ENCODE data around the gene PPP1R9A.

The PPP1R9A gene

GRCh38 chr7:94907026-94907810 lies at the start of gene PPP1R9A:
Gene PPP1R9A (plus strand): TSS chr7:94907594. CDS start chr7:94910114, 2,520 bp downstream.
- H3K36me3 ChIP-seq (replicated peaks) = no peaks in the 10 kb centered on the region
- in situ Hi-C loops (cut with HindIII; ENCODE audit: low pct_ligation_motif_present, low sequenced_read_pairs) = no loop called here
- H3K27ac ChIP-seq = no peak within 1 kb of the TSS
- H3K27me3 ChIP-seq (replicated peaks) = no peaks in the 10 kb centered on the region
- no peak for DNase-seq
- peak within 1 kb of the TSS; percentile 63 for H3K4me3 ChIP-seq (ENCODE audit: low read depth, low read length)
- TF ChIP-seq CTCF (IDR thresholded peaks at IDR 0.05; ENCODE audit: low read depth, low read length, missing control alignments) = peak; percentile 56

- in situ Hi-C loops (cut with HindIII; ENCODE audit: low pct_ligation_motif_present, low sequenced_read_pairs) = no loop called here
- DNase-seq = no peak
- no peak for TF ChIP-seq CTCF (IDR thresholded peaks at IDR 0.05; ENCODE audit: low read depth, low read length, missing control alignments)
- no peaks in the 10 kb centered on the region for H3K27me3 ChIP-seq (replicated peaks)
- H3K27ac ChIP-seq = no peak overlapping the region
- no peaks in the 10 kb centered on the region for H3K36me3 ChIP-seq (replicated peaks)
- H3K4me3 ChIP-seq (ENCODE audit: low read depth, low read length) = no peak overlapping the region
These were observed 36.3 kb upstream of the PPP1R9A start for GRCh38 chr7:94871132-94871531.

GRCh38 chr7:94873239-94873638 lies 34.2 kb upstream of the PPP1R9A start:
- H3K27ac ChIP-seq = no peak overlapping the region
- no peaks in the 10 kb centered on the region for H3K36me3 ChIP-seq (replicated peaks)
- no peak for DNase-seq
- no peak for TF ChIP-seq CTCF (IDR thresholded peaks at IDR 0.05; ENCODE audit: low read depth, low read length, missing control alignments)
- no peak overlapping the region for H3K4me3 ChIP-seq (ENCODE audit: low read depth, low read length)
- in situ Hi-C loops (cut with HindIII; ENCODE audit: low pct_ligation_motif_present, low sequenced_read_pairs) = no loop called here
- no peaks in the 10 kb centered on the region for H3K27me3 ChIP-seq (replicated peaks)

GRCh38 chr7:94874036-94874785 lies 33.2 kb upstream of the PPP1R9A start:
- DNase-seq = no peak
- Histone ChIP-seq H3K36me3 (replicated peaks) (no peaks in the 10 kb centered on the region), H3K27ac (no peak overlapping the region), H3K4me3 (ENCODE audit: low read depth, low read length) (no peak overlapping the region), H3K27me3 (replicated peaks) (no peaks in the 10 kb centered on the region)
- TF ChIP-seq CTCF (IDR thresholded peaks at IDR 0.05; ENCODE audit: low read depth, low read length, missing control alignments) = no peak
- in situ Hi-C loops (cut with HindIII; ENCODE audit: low pct_ligation_motif_present, low sequenced_read_pairs) = no loop called here

- in situ Hi-C loops (cut with HindIII; ENCODE audit: low pct_ligation_motif_present, low sequenced_read_pairs) = no loop called here
- Histone ChIP-seq H3K4me3 (ENCODE audit: low read depth, low read length) (no peak overlapping the region), H3K27me3 (replicated peaks) (no peaks in the 10 kb centered on the region), H3K27ac (no peak overlapping the region), H3K36me3 (replicated peaks) (no peaks in the 10 kb centered on the region)
- no peak for TF ChIP-seq CTCF (IDR thresholded peaks at IDR 0.05; ENCODE audit: low read depth, low read length, missing control alignments)
- DNase-seq = no peak
These were observed 32.2 kb upstream of the PPP1R9A start for GRCh38 chr7:94875201-94875600.

Measured in brain microvascular endothelial cell (primary cell).